AG04449 (cell line): Measurements from ENCODE around the gene SHB.

Experiments
- CTCF ChIA-PET: fragments of 350-600 bp; formaldehyde crosslinking; extraction: SDS; loops from one replicate; lab custom pipeline; 2021; ENCODE audit warnings: antibody characterized with exemption; lab: Yijun Ruan, JAX
- POLR2A ChIA-PET: fragments of 400-600, 350-600 bp; formaldehyde crosslinking; extraction: SDS; loops from one replicate; lab custom pipeline; 2020; ENCODE audit warnings: antibody characterized with exemption, inconsistent platforms; lab: Yijun Ruan, JAX
- DNase-seq: peaks from one replicate; pipeline ENCODE4 v3.0.0-alpha.2; 2010; ENCODE audit warnings: low read depth, low spot score
- H3K4me3 ChIP-seq: 2 replicates; pipeline ENCODE4 v1.5.1; 2011; ENCODE audit warnings: low read depth, mild to moderate bottlenecking, control low read depth, low read length
- CTCF ChIP-seq: IDR thresholded peaks from one replicate; pipeline ENCODE4 v1.5.1; 2011; ENCODE audit warnings: mild to moderate bottlenecking, moderate library complexity, low read length, control low read depth, inconsistent platforms; ENCODE audit not compliant: insufficient read depth; ENCODE audit errors: missing control alignments

Gene SHB

GRCh38 chr9:38032266-38033110 is 36.5 kb downstream of the SHB start:
- no peak overlapping the region for H3K4me3 ChIP-seq
- ChIA-PET POLR2A (no interaction called here), CTCF (interaction anchor here (0.7 kb wide), 1 partner anchor 128 kb away, joined by 4 read pairs; no protein-coding TSS in a partner anchor)
- TF ChIP-seq CTCF = no peak
- no peak for DNase-seq

GRCh38 chr9:38031594-38031993 is 37.4 kb downstream of the SHB start:
- ChIA-PET POLR2A (no interaction called here), CTCF (no interaction called here)
- TF ChIP-seq CTCF = no peak
- no peak overlapping the region for H3K4me3 ChIP-seq
- DNase-seq = no peak

GRCh38 chr9:38030658-38031057 is 38.4 kb downstream of the SHB start:
- ChIA-PET CTCF (interaction anchor here (0.9 to 1.5 kb wide), 4 partner anchors 9 to 126 kb away, joined by 3 to 5 read pairs (median 4); no protein-coding TSS in a partner anchor), POLR2A (no interaction called here)
- H3K4me3 ChIP-seq = no peak overlapping the region
- TF ChIP-seq CTCF = no peak
- DNase-seq = no peak

- no peak for DNase-seq
- no peak overlapping the region for H3K4me3 ChIP-seq
- POLR2A ChIA-PET = no interaction called here
- no peak for TF ChIP-seq CTCF
- CTCF ChIA-PET = interaction anchor here (0.9 to 2.0 kb wide), 5 partner anchors 9 to 125 kb away, joined by 3 to 5 read pairs (median 4); no protein-coding TSS in a partner anchor
Observed at GRCh38 chr9:38029915-38030638, 39.0 kb downstream of the SHB start.

GRCh38 chr9:38027714-38028113 is 41.3 kb downstream of the SHB start:
- POLR2A ChIA-PET = interaction anchor here (1.1 kb wide), 1 partner anchor 9 kb away, joined by 3 read pairs; no protein-coding TSS in a partner anchor
- CTCF ChIA-PET = interaction anchor here (1.2 to 2.6 kb wide), 6 partner anchors 10 to 114 kb away, joined by 3 to 7 read pairs (median 5); no protein-coding TSS in a partner anchor
- no peak overlapping the region for H3K4me3 ChIP-seq
- no peak for DNase-seq
- no peak for TF ChIP-seq CTCF
